H1 (cell line): ENCODE results near the gene NIPAL4.

ENCODE experiments used
- CBX8 ChIP-seq: fragments of 300-800, 300-1000 bp; sonication (generic); IDR thresholded peaks from 2 replicates; pipeline ENCODE4 v1.7.1; 2016; ENCODE audit warnings: low read depth, low read length, borderline replicate concordance
- CTCF ChIP-seq, 3 experiments: IDR thresholded peaks; 1 replicate in 2 of 3; 2 replicates in 1 of 3; pipeline versions ENCODE4 v1.5.1 to v1.6.1; 2011; ENCODE audit warnings: low read length in 3 of 3, mild to moderate bottlenecking in 3 of 3, inconsistent platforms in 2 of 3, low read depth in 1 of 3, moderate library complexity in 1 of 3; ENCODE audit not compliant: insufficient read depth in 1 of 3; ENCODE audit errors: control extremely low read depth in 1 of 3

DNA sequence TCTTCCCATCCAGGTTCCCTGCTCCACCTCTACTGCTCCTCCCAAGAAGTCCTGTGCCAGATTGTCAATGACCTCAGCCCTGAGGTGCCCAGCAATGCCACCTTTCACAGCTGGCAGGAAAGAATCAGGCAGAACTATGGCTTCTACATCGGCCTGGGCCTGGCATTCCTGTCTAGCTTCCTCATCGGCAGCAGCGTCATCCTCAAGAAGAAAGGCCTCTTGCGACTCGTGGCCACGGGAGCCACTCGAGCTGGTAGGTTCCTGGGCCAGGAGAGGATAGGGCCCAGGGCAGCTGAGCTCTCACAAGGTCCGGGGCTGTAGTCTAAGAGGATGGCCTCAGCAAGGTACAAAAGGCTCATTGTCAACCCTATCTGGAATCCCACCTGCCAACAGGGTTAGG, 3.1 kb downstream of the NIPAL4 start:
- TF ChIP-seq CTCF (IDR thresholded peaks at IDR 0.05; ENCODE audit: control extremely low read depth in 1 of 3, insufficient read depth in 1 of 3, low read depth in 1 of 3, low read length in 3 of 3), result no peak
- TF ChIP-seq CBX8, result no peak
